Measurements from ENCODE around the gene SRSF5.
"Not testable (repeated sequence)": the region's sequence is repeated elsewhere in the genome, so short reads cannot be mapped to it uniquely, and the experiment has no call there.

- TF ChIP-seq, protein P1, sequence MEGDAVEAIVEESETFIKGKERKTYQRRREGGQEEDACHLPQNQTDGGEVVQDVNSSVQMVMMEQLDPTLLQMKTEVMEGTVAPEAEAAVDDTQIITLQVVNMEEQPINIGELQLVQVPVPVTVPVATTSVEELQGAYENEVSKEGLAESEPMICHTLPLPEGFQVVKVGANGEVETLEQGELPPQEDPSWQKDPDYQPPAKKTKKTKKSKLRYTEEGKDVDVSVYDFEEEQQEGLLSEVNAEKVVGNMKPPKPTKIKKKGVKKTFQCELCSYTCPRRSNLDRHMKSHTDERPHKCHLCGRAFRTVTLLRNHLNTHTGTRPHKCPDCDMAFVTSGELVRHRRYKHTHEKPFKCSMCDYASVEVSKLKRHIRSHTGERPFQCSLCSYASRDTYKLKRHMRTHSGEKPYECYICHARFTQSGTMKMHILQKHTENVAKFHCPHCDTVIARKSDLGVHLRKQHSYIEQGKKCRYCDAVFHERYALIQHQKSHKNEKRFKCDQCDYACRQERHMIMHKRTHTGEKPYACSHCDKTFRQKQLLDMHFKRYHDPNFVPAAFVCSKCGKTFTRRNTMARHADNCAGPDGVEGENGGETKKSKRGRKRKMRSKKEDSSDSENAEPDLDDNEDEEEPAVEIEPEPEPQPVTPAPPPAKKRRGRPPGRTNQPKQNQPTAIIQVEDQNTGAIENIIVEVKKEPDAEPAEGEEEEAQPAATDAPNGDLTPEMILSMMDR (IDR thresholded peaks at IDR 0.05), result not testable (repeated sequence)
- TF ChIP-seq POLR2A, EP300, POLR2AphosphoS5 (IDR thresholded peaks at IDR 0.05): not testable (repeated sequence)
Measured at GRCh38 chr14:69736405-69736804, 30.5 kb upstream of the SRSF5 start.
